Endothelial cell of umbilical vein (primary cell): Measurements from ENCODE around the gene AGFG1.

Experiments used
- EZH2 ChIP-seq: IDR thresholded peaks from 2 replicates; pipeline ENCODE4 v1.6.1; 2012; ENCODE audit warnings: borderline replicate concordance, low read depth, mild to moderate bottlenecking, moderate library complexity, low read length, inconsistent platforms; ENCODE audit not compliant: severe bottlenecking
- FOS ChIP-seq: IDR thresholded peaks from 2 replicates; pipeline ENCODE4 v1.6.1; 2011; ENCODE audit warnings: mild to moderate bottlenecking, low read length, moderate library complexity, borderline replicate concordance; ENCODE audit not compliant: insufficient read depth
- GATA2 ChIP-seq: IDR thresholded peaks from 2 replicates; pipeline ENCODE4 v1.7.0; 2011; ENCODE audit warnings: low read depth, mild to moderate bottlenecking, moderate library complexity, mixed read lengths, low read length; ENCODE audit not compliant: insufficient read length, insufficient read depth
- JUN ChIP-seq: IDR thresholded peaks from 2 replicates; pipeline ENCODE4 v1.6.1; 2011; ENCODE audit warnings: borderline replicate concordance, low read depth; ENCODE audit not compliant: insufficient read length, insufficient read depth
- POLR2A ChIP-seq: IDR thresholded peaks from 2 replicates; pipeline ENCODE4 v1.6.1; 2012; ENCODE audit warnings: low read depth, mild to moderate bottlenecking, control low read depth, low read length
- POLR2AphosphoS5 ChIP-seq: IDR thresholded peaks from 2 replicates; pipeline ENCODE4 v1.6.1; 2012; ENCODE audit warnings: low read depth, mild to moderate bottlenecking, control low read depth, low read length, moderate library complexity; ENCODE audit not compliant: insufficient read depth
- TF ChIP-seq, protein P1 (sequence below), 2 donors: IDR thresholded peaks; 1 replicate in 1 of 2; 2 replicates in 1 of 2; pipeline ENCODE4 v1.5.1; 2011; ENCODE audit warnings: low read length in 2 of 2, mild to moderate bottlenecking in 2 of 2, moderate library complexity in 2 of 2, control low read depth in 1 of 2, inconsistent platforms in 1 of 2, low read depth in 1 of 2; ENCODE audit not compliant: insufficient read depth in 1 of 2; ENCODE audit errors: extremely low read depth in 1 of 2
- TF ChIP-seq, protein P2 (sequence below): IDR thresholded peaks from 2 replicates; pipeline ENCODE4 v1.6.1; 2011; ENCODE audit not compliant: insufficient read depth, insufficient read length

DNA sequence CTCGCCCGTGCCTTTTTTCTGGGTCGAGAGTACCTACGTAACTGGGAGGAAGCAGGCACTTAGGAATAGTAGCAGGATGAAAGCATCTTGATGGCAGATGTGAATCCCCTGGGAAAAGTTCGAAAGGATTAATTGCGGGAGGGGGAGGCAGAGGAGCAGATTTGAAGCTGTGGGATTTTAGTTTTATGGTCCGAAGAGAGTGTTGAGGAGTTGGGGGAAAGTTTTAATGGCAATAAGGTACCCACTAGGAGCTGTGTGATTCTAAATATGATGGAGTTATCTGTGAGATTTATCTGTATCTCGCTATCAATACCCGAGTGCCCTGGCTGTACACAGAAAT lies 1.1 kb downstream of the AGFG1 start:
- TF ChIP-seq, protein P1, sequence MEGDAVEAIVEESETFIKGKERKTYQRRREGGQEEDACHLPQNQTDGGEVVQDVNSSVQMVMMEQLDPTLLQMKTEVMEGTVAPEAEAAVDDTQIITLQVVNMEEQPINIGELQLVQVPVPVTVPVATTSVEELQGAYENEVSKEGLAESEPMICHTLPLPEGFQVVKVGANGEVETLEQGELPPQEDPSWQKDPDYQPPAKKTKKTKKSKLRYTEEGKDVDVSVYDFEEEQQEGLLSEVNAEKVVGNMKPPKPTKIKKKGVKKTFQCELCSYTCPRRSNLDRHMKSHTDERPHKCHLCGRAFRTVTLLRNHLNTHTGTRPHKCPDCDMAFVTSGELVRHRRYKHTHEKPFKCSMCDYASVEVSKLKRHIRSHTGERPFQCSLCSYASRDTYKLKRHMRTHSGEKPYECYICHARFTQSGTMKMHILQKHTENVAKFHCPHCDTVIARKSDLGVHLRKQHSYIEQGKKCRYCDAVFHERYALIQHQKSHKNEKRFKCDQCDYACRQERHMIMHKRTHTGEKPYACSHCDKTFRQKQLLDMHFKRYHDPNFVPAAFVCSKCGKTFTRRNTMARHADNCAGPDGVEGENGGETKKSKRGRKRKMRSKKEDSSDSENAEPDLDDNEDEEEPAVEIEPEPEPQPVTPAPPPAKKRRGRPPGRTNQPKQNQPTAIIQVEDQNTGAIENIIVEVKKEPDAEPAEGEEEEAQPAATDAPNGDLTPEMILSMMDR (IDR thresholded peaks at IDR 0.05; ENCODE audit: extremely low read depth in 1 of 2, insufficient read depth in 1 of 2, low read depth in 1 of 2, low read length in 2 of 2) = no peak
- TF ChIP-seq POLR2A (no peak), POLR2AphosphoS5 (no peak), EZH2 (no peak), JUN (no peak), FOS (no peak), GATA2 (no peak)
- TF ChIP-seq, protein P2, sequence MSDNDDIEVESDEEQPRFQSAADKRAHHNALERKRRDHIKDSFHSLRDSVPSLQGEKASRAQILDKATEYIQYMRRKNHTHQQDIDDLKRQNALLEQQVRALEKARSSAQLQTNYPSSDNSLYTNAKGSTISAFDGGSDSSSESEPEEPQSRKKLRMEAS = no peak
